DMS114 treated with DMSO at 0.1 percent for 48 hours (cell line): ENCODE measurements around the gene GATAD1.
A peak's percentile ranks its signal among the peaks of the same experiment; 100 is the strongest.
"Not testable (repeated sequence)": the region's sequence is repeated elsewhere in the genome, so short reads cannot be mapped to it uniquely, and the experiment has no call there.

ENCODE experiments used
- DNase-seq: peaks from one replicate; lab custom pipeline; 2025; ENCODE audit not compliant: unreplicated experiment; lab: John Stamatoyannopoulos, UW

Gene GATAD1

GRCh38 chr7:92436612-92437445, 10.5 kb upstream of the GATAD1 start:
- DNase-seq = no peak

- no peak for DNase-seq
Observed at GRCh38 chr7:92437956-92438491, 9.3 kb upstream of the GATAD1 start.

- DNase-seq = not testable (repeated sequence)
Observed at GRCh38 chr7:92442720-92443119, 4.6 kb upstream of the GATAD1 start.

- DNase-seq = no peak
Observed at GRCh38 chr7:92446869-92447344, 375 bp upstream of the GATAD1 start.

GRCh38 chr7:92448205-92448747, 994 bp downstream of the GATAD1 start:
- DNase-seq = peak; percentile 33

- DNase-seq = no peak
Observed at GRCh38 chr7:92451645-92452044, 4.4 kb downstream of the GATAD1 start.

- no peak for DNase-seq
Observed at GRCh38 chr7:92456236-92456635, 9.0 kb downstream of the GATAD1 start.

- no peak for DNase-seq
Observed at GRCh38 chr7:92460109-92460508, 12.8 kb downstream of the GATAD1 start.

GRCh38 chr7:92460510-92460909, 13.2 kb downstream of the GATAD1 start:
- no peak for DNase-seq

- DNase-seq = peak; percentile 23
Observed at GRCh38 chr7:92461027-92462003, 14.0 kb downstream of the GATAD1 start.

GRCh38 chr7:92462560-92462959, 15.3 kb downstream of the GATAD1 start:
- DNase-seq = no peak

GRCh38 chr7:92464515-92464914, 17.2 kb downstream of the GATAD1 start:
- DNase-seq = no peak

GRCh38 chr7:92466682-92467081, 19.4 kb downstream of the GATAD1 start:
- no peak for DNase-seq

- DNase-seq = not testable (repeated sequence)
Observed at GRCh38 chr7:92468589-92468988, 21.3 kb downstream of the GATAD1 start.

- not testable (repeated sequence) for DNase-seq
Observed at GRCh38 chr7:92473989-92474388, 26.7 kb downstream of the GATAD1 start.

GRCh38 chr7:92475261-92475770, 28.0 kb downstream of the GATAD1 start:
- DNase-seq = not testable (repeated sequence)

- not testable (repeated sequence) for DNase-seq
Observed at GRCh38 chr7:92475851-92476590, 28.7 kb downstream of the GATAD1 start.

- DNase-seq = not testable (repeated sequence)
Observed at GRCh38 chr7:92477681-92478080, 30.4 kb downstream of the GATAD1 start, which contains the start of gene ERVW-1. TSS of gene ERVW-1 (minus strand) at chr7:92477946. CDS start at chr7:92470381, 7,565 bp downstream.

GRCh38 chr7:92478095-92478494, 30.8 kb downstream of the GATAD1 start:
- DNase-seq = no peak

GRCh38 chr7:92478711-92479110, 31.4 kb downstream of the GATAD1 start:
- DNase-seq = no peak
